H1 (cell line): ENCODE results near the gene GNL2. TPM values are rescaled to one million over a fixed set of nuclear protein-coding genes. Genes with fewer than 3 reads are reported as not detected.
"Not testable (repeated sequence)": the region's sequence is repeated elsewhere in the genome, so short reads cannot be mapped to it uniquely, and the experiment has no call there.

Experiments used
- CTCF ChIA-PET: fragments of 300-600 bp; sonication (Branson Sonifier 250); formaldehyde crosslinking; loops from one replicate; lab custom pipeline; 2021; ENCODE audit not compliant: partially characterized antibody; lab: Charles Lee
- POLR2A ChIA-PET: fragments of 300-600 bp; sonication (Branson Sonifier 250); formaldehyde crosslinking; loops from one replicate; lab custom pipeline; 2021; ENCODE audit warnings: inconsistent platforms; ENCODE audit not compliant: partially characterized antibody; lab: Charles Lee
- DNase-seq, 2 experiments: peaks; one replicate each; pipeline versions ENCODE4 v3.0.0 to v3.0.0-alpha.2; 2010 to 2022; ENCODE audit warnings: low spot score in 2 of 2, low read depth in 1 of 2, mixed read lengths in 1 of 2
- FAIRE-seq: peaks from 2 replicates; lab custom pipeline; 2011; peaks lifted over from hg19 to GRCh38; lab: Jason Lieb, UNC
- H2AFZ ChIP-seq: 2 replicates; pipeline ENCODE4 v1.8.1; 2012; ENCODE audit warnings: low read length, inconsistent platforms
- H2AK5ac ChIP-seq: 2 replicates; pipeline ENCODE4 v1.6.1; 2013; ENCODE audit warnings: low read depth, low read length
- H2BK120ac ChIP-seq: replicated peaks from 2 replicates; pipeline ENCODE3; 2013; ENCODE audit warnings: low read depth, low read length, inconsistent platforms
- H2BK12ac ChIP-seq: 2 replicates; pipeline ENCODE4 v1.6.1; 2013; ENCODE audit warnings: low read depth, low read length
- H2BK15ac ChIP-seq: 2 replicates; pipeline ENCODE4 v1.6.1; 2013; ENCODE audit warnings: low read length
- H2BK20ac ChIP-seq: 2 replicates; pipeline ENCODE4 v1.6.1; 2013; ENCODE audit warnings: low read length
- H2BK5ac ChIP-seq: 2 replicates; pipeline ENCODE4 v1.6.1; 2013; ENCODE audit warnings: low read depth, low read length
- H3K14ac ChIP-seq: 2 replicates; pipeline ENCODE4 v1.6.1; 2013; ENCODE audit warnings: inconsistent platforms; ENCODE audit not compliant: insufficient read length
- H3K18ac ChIP-seq: 2 replicates; pipeline ENCODE4 v1.6.1; 2013; ENCODE audit warnings: low read length; ENCODE audit errors: extremely low read depth
- H3K23ac ChIP-seq: 2 replicates; pipeline ENCODE4 v1.6.1; 2013; ENCODE audit warnings: inconsistent platforms; ENCODE audit not compliant: insufficient read length
- H3K23me2 ChIP-seq: 2 replicates; pipeline ENCODE4 v1.6.1; 2013; ENCODE audit warnings: low read depth, low read length
- H3K27ac ChIP-seq: 2 replicates; pipeline ENCODE4 v1.6.1; 2011; ENCODE audit warnings: low read depth, low read length, inconsistent platforms
- H3K27me3 ChIP-seq, 4 experiments: replicated peaks in 1 of 4; 1 replicate in 1 of 4; 2 replicates in 3 of 4; pipeline versions ENCODE4 v1.6.1 to v1.8.1; 2011 to 2013; ENCODE audit warnings: low read length in 3 of 4, mild to moderate bottlenecking in 3 of 4, inconsistent platforms in 2 of 4, mixed read lengths in 2 of 4, moderate library complexity in 1 of 4; ENCODE audit not compliant: control insufficient read depth in 3 of 4, insufficient read depth in 3 of 4; ENCODE audit errors: extremely low read depth in 1 of 4
- H3K36me3 ChIP-seq, 4 experiments: 2 replicates each; pipeline versions ENCODE4 v1.6.1 to v1.8.1; 2011 to 2013; ENCODE audit warnings: mild to moderate bottlenecking in 4 of 4, low read length in 3 of 4, moderate library complexity in 2 of 4, control low read depth in 1 of 4, inconsistent platforms in 1 of 4; ENCODE audit not compliant: insufficient read depth in 4 of 4, control insufficient read depth in 2 of 4
- H3K4ac ChIP-seq: replicated peaks from 2 replicates; pipeline ENCODE3; 2013; ENCODE audit warnings: low read length, low read depth, mixed read lengths, inconsistent platforms; ENCODE audit not compliant: insufficient read length
- H3K4me1 ChIP-seq, 4 experiments: replicated peaks in 1 of 4; 1 replicate in 1 of 4; 2 replicates in 3 of 4; pipeline versions ENCODE4 v1.6.1 to v1.8.1; 2011 to 2013; ENCODE audit warnings: low read length in 3 of 4, inconsistent platforms in 2 of 4, mixed read lengths in 1 of 4; ENCODE audit not compliant: insufficient read depth in 4 of 4, control insufficient read depth in 3 of 4
- H3K4me2 ChIP-seq, 2 experiments: 2 replicates each; pipeline versions ENCODE4 v1.6.1 to v1.8.1; 2011 to 2013; ENCODE audit warnings: low read depth in 2 of 2, low read length in 2 of 2, control low read depth in 1 of 2, inconsistent platforms in 1 of 2, mild to moderate bottlenecking in 1 of 2; ENCODE audit not compliant: insufficient read depth in 1 of 2
- H3K4me3 ChIP-seq, 4 experiments: fragments of 200-600, 300-600 bp in 1 of 4; sonication (generic), shearing (Covaris generic), sonication (Bioruptor Twin) in 1 of 4; 2 replicates each; pipeline versions ENCODE4 v1.5.1 to v1.8.1; 2011 to 2016; ENCODE audit warnings: low read length in 4 of 4, low read depth in 3 of 4, control low read depth in 2 of 4, inconsistent platforms in 2 of 4, mild to moderate bottlenecking in 2 of 4, mixed read lengths in 1 of 4, moderate library complexity in 1 of 4; ENCODE audit not compliant: insufficient read depth in 2 of 4; ENCODE audit errors: extremely low read depth in 1 of 4
- H3K56ac ChIP-seq: replicated peaks from 2 replicates; pipeline ENCODE3; 2013; ENCODE audit warnings: low read depth, mild to moderate bottlenecking, mixed read lengths, low read length, inconsistent platforms; ENCODE audit not compliant: insufficient read length
- H3K79me1 ChIP-seq: 2 replicates; pipeline ENCODE4 v1.6.1; 2013; ENCODE audit warnings: low read depth, low read length, control low read depth
- H3K79me2 ChIP-seq, 2 experiments: 2 replicates each; pipeline versions ENCODE4 v1.6.1 to v1.8.1; 2012 to 2013; ENCODE audit warnings: low read length in 2 of 2, mild to moderate bottlenecking in 2 of 2, inconsistent platforms in 1 of 2; ENCODE audit not compliant: insufficient read depth in 2 of 2, control insufficient read depth in 1 of 2
- H3K9ac ChIP-seq, 4 experiments: replicated peaks in 1 of 4; 1 replicate in 1 of 4; 2 replicates in 3 of 4; pipeline versions ENCODE4 v1.6.1 to v1.8.1; 2011 to 2013; ENCODE audit warnings: low read depth in 3 of 4, low read length in 3 of 4, control low read depth in 2 of 4, mild to moderate bottlenecking in 2 of 4, moderate library complexity in 2 of 4, inconsistent platforms in 1 of 4; ENCODE audit errors: extremely low read depth in 1 of 4
- H3K9me3 ChIP-seq, 2 experiments: 2 replicates each; pipeline versions ENCODE4 v1.6.1 to v1.8.1; 2012 to 2013; ENCODE audit warnings: mild to moderate bottlenecking in 2 of 2, moderate library complexity in 2 of 2, control low read depth in 1 of 2, inconsistent platforms in 1 of 2, low read depth in 1 of 2, low read length in 1 of 2, mixed read lengths in 1 of 2; ENCODE audit not compliant: insufficient read depth in 2 of 2
- H4K20me1 ChIP-seq, 2 experiments: replicated peaks in 1 of 2; 2 replicates each; pipeline versions ENCODE3 to v1.8.1; 2011 to 2013; ENCODE audit warnings: inconsistent platforms in 2 of 2, low read length in 2 of 2, mild to moderate bottlenecking in 1 of 2; ENCODE audit not compliant: insufficient read depth in 2 of 2, control insufficient read depth in 1 of 2
- H4K5ac ChIP-seq: 2 replicates; pipeline ENCODE4 v1.6.1; 2013; ENCODE audit warnings: low read length, low read depth, mixed read lengths, inconsistent platforms; ENCODE audit not compliant: insufficient read length
- H4K8ac ChIP-seq: 2 replicates; pipeline ENCODE4 v1.8.0; 2013; ENCODE audit warnings: mild to moderate bottlenecking, moderate library complexity, low read length, inconsistent platforms; ENCODE audit not compliant: insufficient read depth; ENCODE audit errors: extremely low read depth
- H4K91ac ChIP-seq: replicated peaks from 2 replicates; pipeline ENCODE3; 2013; ENCODE audit warnings: low read length, mixed read lengths, inconsistent platforms; ENCODE audit not compliant: insufficient read length
- WGBS, 2 experiments: shearing (Covaris generic) in 1 of 2; methylation state at CpG; one replicate each; pipeline versions ENCODE4 v1.1.6 to v1.1.7; 2013 to 2015; ENCODE audit warnings: low lambda C conversion rate in 2 of 2, mixed read lengths in 2 of 2, inconsistent platforms in 1 of 2, low coverage in 1 of 2, missing lambda C conversion rate in 1 of 2; ENCODE audit not compliant: insufficient replicate concordance in 2 of 2, insufficient coverage in 1 of 2, insufficient read length in 1 of 2; ENCODE audit errors: extremely low coverage in 1 of 2, missing lambda C conversion rate in 1 of 2; 5-methylcytosine and 5-hydroxymethylcytosine counted together
- polyA plus RNA-seq, 7 experiments: library from polyadenylated mRNA; depleted of rRNA in 3 of 7; stranded (reverse) in 5 of 7; unstranded in 2 of 7; fragments of >200 nt in 5 of 7; fragments of 200-250 nt in 2 of 7; gene quantifications; 1 replicate in 5 of 7; 2 replicates in 1 of 7; 4 replicates in 1 of 7; pipeline versions ENCODE4 v1.2.1 to v1.2.3, GENCODE V29; 2011 to 2013; ENCODE audit warnings: missing spikeins in 2 of 7, mixed read lengths in 2 of 7
- total RNA-seq: library from RNA; stranded (reverse); fragmentation: NEBNext Ultra II Directional; extraction: Animal tissue kit (Norgen Biotek cat#: 25700); gene quantifications from 2 replicates; pipeline ENCODE4 v1.2.1, GENCODE V29; 2021

The GNL2 gene
- total and polyA plus RNA-seq, 2 of the 8 experiments (the other 6 are each of a cell fraction or from before 2014, with no cell fraction given), result 22.2 to 88.3 TPM

GRCh38 chr1:37532418-37533156 is 63.1 kb downstream of the GNL2 start:
- H3K9me3 ChIP-seq, H3K9ac ChIP-seq, H2BK5ac ChIP-seq, H3K79me2 ChIP-seq, H3K79me1 ChIP-seq, H3K27ac ChIP-seq, H3K4me1 ChIP-seq, H4K91ac ChIP-seq, H2AK5ac ChIP-seq, H3K23ac ChIP-seq, H2BK12ac ChIP-seq, FAIRE-seq, DNase-seq, H3K4me3 ChIP-seq, H2BK120ac ChIP-seq, H3K14ac ChIP-seq, H3K18ac ChIP-seq, H4K20me1 ChIP-seq, H3K23me2 ChIP-seq, H2AFZ ChIP-seq, H4K5ac ChIP-seq, H3K27me3 ChIP-seq, H3K4ac ChIP-seq, H2BK20ac ChIP-seq, H3K4me2 ChIP-seq, H3K56ac ChIP-seq, H2BK15ac ChIP-seq: not testable (repeated sequence)
- POLR2A ChIA-PET, result interaction anchor here (2.0 to 2.4 kb wide), 2 partner anchors 10 to 18 kb away, joined by 5 to 6 read pairs; partner anchors contain the start of gene MEAF6
- 95% methylated on average over 4 of the region's 4 CpGs; no CpG with 5 or more reads in 1 of the 2 experiments for WGBS, 2 experiments
- peak overlapping the region; percentile 25; the same call in 1 of the 2 replicates for H4K8ac ChIP-seq
- peaks cover 3 to 16% (median 8%) of the 10 kb centered on the region in 4 experiments for H3K36me3 ChIP-seq
- CTCF ChIA-PET, result interaction anchor here (0.7 to 2.5 kb wide), 3 partner anchors 45 to 1015 kb away, joined by 3 to 12 read pairs (median 3); no protein-coding TSS in a partner anchor
